Immature natural killer cell (primary cell): Measurements from ENCODE around the gene GBX2. TPM values are rescaled to one million over a fixed set of nuclear protein-coding genes. Genes with fewer than 3 reads are reported as not detected.
A peak's percentile ranks its signal among the peaks of the same experiment; 100 is the strongest.

Experiments
- DNase-seq, 3 donors: peaks; one replicate each; pipeline ENCODE4 v3.0.0; 2022; ENCODE audit warnings: mixed read lengths in 1 of 3
- H3K27ac Mint-ChIP-seq, 6 donors: one replicate each; pipeline ENCODE4 v1.8.0; 2020; ENCODE audit warnings: mixed read lengths in 6 of 6, mild to moderate bottlenecking in 5 of 6, inconsistent platforms in 4 of 6, moderate library complexity in 3 of 6
- H3K27me3 Mint-ChIP-seq, 3 donors: one replicate each; pipeline ENCODE4 v1.8.0; 2020 to 2021; ENCODE audit warnings: low read depth in 3 of 3, mild to moderate bottlenecking in 3 of 3, mixed read lengths in 3 of 3, moderate library complexity in 3 of 3, inconsistent platforms in 1 of 3
- H3K36me3 Mint-ChIP-seq, 3 donors: one replicate each; pipeline ENCODE4 v1.8.0; 2020; ENCODE audit warnings: mixed read lengths in 3 of 3, inconsistent platforms in 2 of 3, mild to moderate bottlenecking in 2 of 3
- H3K4me1 Mint-ChIP-seq, 2 donors: one replicate each; pipeline ENCODE4 v1.8.0; 2020; ENCODE audit warnings: inconsistent platforms in 2 of 2, mild to moderate bottlenecking in 2 of 2, mixed read lengths in 2 of 2, moderate library complexity in 1 of 2
- H3K4me3 Mint-ChIP-seq, 5 donors: one replicate each; pipeline ENCODE4 v1.8.0; 2020; ENCODE audit warnings: mild to moderate bottlenecking in 5 of 5, mixed read lengths in 5 of 5, inconsistent platforms in 3 of 5, moderate library complexity in 3 of 5
- H3K9me3 Mint-ChIP-seq, 6 donors: one replicate each; pipeline ENCODE4 v1.8.0; 2020; ENCODE audit warnings: mild to moderate bottlenecking in 6 of 6, mixed read lengths in 6 of 6, inconsistent platforms in 4 of 6, moderate library complexity in 3 of 6
- polyA plus RNA-seq, 3 donors: library from polyadenylated mRNA; unstranded; fragments of 300-500 nt; fragmentation: Illumina TruSeq; gene quantifications; one replicate each; pipeline ENCODE4 v1.2.3, GENCODE V29; 2021

The GBX2 gene
- polyA plus RNA-seq, 3 donors from 2014 or later, result not detected

DNA sequence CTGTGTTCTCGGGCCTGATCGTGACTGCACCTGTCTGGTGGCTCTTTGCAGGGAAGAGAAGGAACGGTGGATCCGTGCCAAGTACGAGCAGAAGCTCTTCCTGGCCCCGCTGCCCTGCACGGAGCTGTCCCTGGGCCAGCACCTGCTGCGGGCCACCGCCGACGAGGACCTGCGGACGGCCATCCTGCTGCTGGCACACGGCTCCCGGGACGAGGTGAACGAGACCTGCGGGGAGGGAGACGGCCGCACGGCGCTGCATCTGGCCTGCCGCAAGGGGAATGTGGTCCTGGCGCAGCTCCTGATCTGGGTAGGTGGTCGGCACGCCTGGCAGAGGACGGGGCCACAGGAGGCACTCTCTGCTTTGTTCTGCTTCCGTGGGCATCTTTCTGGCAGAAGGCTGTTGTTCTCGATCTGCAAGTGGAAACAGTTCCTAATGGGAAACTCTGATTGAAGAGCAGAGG, 48.0 kb downstream of the GBX2 start:
- Mint-ChIP-seq H3K27ac (no peak overlapping the region), H3K4me3 (no peak overlapping the region), H3K4me1 (no peaks in the 10 kb centered on the region), H3K27me3 (peaks cover 0 to 3% (median 2%) of the 10 kb centered on the region in 3 donors), H3K9me3 (no peaks in the 10 kb centered on the region), H3K36me3 (peaks cover 0 to 17% (median 1%) of the 10 kb centered on the region in 3 donors)
- no peak for DNase-seq

DNA sequence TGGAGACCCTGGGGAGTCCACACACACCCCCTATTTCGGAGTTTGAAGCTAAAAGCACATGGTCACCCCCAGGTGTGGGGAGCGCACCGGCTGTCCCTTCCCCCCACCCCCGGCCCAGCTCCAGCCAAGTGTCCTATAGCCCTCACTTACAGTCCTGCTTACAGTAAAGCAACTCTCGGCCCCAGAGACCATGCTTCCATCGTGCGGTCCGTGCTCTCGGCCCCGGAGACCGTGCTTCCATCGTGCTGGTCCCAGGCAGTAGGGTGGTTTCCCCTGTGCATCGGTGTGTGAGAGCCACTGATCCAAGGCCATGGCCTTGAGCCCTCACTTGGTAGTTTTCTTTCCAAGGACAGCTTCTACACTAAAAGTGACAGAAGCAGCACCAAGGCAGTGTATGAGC, 48.7 kb downstream of the GBX2 start:
- Mint-ChIP-seq H3K27ac (peak overlapping the region in 1 of 6 donors; percentile 55), H3K36me3 (peaks cover 0 to 10% (median 0%) of the 10 kb centered on the region in 3 donors), H3K4me3 (no peak overlapping the region), H3K9me3 (no peaks in the 10 kb centered on the region), H3K4me1 (no peaks in the 10 kb centered on the region), H3K27me3 (peaks cover 1 to 3% (median 2%) of the 10 kb centered on the region in 3 donors)
- DNase-seq, result no peak

DNA sequence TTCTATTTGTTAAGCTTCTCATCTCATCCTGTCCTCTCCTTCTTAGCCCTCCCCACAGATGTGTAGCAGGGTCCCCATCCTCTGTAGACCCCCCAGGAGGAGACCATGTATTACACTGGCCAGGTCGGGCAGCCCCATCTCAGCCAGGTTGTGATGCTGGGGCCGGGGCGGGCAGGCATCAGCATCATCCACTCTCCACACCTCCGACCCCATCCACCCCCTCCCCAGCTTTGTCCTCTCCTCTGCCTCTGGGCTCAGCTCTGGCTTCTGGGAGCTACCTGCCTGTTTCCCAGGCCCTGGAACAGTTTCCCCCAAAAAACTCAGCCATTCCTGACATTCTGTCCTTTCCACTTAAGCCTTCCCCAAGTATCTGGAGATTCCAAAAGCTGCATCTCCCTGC, 49.2 kb downstream of the GBX2 start:
- H3K4me1 Mint-ChIP-seq, result no peaks in the 10 kb centered on the region
- DNase-seq, result no peak
- H3K27ac Mint-ChIP-seq, result no peak overlapping the region
- no peak overlapping the region for H3K4me3 Mint-ChIP-seq
- H3K27me3 Mint-ChIP-seq, result peaks cover 2 to 3% (median 3%) of the 10 kb centered on the region in 3 donors
- H3K36me3 Mint-ChIP-seq, result peaks cover 0 to 8% (median 0%) of the 10 kb centered on the region in 3 donors
- no peaks in the 10 kb centered on the region for H3K9me3 Mint-ChIP-seq

DNA sequence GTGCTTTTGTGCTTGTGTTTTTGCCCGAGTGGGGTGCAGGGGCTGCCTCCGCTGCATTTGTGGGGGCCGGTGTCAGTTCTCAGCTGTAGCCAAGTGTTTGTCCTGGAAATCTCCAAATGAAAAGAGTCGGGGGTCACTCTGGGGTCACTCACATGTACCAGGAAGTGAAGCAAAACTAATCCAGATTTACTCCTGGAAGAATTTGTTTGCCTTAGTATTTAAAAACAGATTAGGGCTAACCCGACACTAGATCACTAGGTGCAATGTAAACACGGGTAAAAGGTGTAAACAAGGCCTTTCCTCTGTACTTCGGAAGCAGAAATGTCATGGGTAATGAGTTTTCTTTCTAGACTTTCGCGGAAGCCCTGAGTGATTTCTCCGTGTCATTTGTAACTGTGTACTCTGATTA, 50.3 kb downstream of the GBX2 start:
- no peaks in the 10 kb centered on the region for H3K4me1 Mint-ChIP-seq
- peaks cover 0 to 5% (median 0%) of the 10 kb centered on the region in 3 donors for H3K36me3 Mint-ChIP-seq
- H3K27ac Mint-ChIP-seq, result no peak overlapping the region
- DNase-seq, result no peak
- no peak overlapping the region for H3K4me3 Mint-ChIP-seq
- H3K27me3 Mint-ChIP-seq, result peaks cover 3% of the 10 kb centered on the region in 3 donors
- H3K9me3 Mint-ChIP-seq, result no peaks in the 10 kb centered on the region

DNA sequence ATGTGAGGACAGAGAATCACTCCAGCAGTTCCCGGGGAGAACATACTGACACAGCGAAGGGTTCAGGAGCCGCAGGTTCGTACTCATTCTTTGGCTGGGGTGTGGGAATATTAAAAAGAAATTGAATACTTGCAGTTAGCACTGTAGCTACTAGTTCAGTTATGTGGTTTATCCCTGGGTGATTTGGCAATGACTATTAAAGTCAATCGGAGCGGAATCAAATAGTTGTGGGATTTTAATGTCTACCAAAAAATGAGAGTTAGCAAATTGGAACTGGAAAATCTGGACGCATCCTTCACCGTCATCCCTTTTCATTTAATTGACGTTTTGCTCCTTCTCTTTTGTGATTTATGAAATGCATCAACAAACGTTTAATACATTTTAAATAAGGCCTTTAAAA, 50.8 kb downstream of the GBX2 start:
- H3K36me3 Mint-ChIP-seq, result peaks cover 0 to 4% (median 0%) of the 10 kb centered on the region in 3 donors
- DNase-seq, result no peak
- H3K9me3 Mint-ChIP-seq, result no peaks in the 10 kb centered on the region
- H3K4me1 Mint-ChIP-seq, result no peaks in the 10 kb centered on the region
- H3K27me3 Mint-ChIP-seq, result peaks cover 3 to 4% (median 3%) of the 10 kb centered on the region in 3 donors
- H3K4me3 Mint-ChIP-seq, result no peak overlapping the region
- no peak overlapping the region for H3K27ac Mint-ChIP-seq

Other genes starting within 250 kb of the GBX2 start
- gene ASB18, start 96.0 kb upstream of the GBX2 start, polyA plus RNA-seq, result not detected